ENCODE measurements around the gene CRAMP1. TPM values are rescaled to one million over a fixed set of nuclear protein-coding genes. Genes with fewer than 3 reads are reported as not detected.

The CRAMP1 gene
- total RNA-seq, 2 donors from 2014 or later: 12.1 to 12.4 TPM

DNA sequence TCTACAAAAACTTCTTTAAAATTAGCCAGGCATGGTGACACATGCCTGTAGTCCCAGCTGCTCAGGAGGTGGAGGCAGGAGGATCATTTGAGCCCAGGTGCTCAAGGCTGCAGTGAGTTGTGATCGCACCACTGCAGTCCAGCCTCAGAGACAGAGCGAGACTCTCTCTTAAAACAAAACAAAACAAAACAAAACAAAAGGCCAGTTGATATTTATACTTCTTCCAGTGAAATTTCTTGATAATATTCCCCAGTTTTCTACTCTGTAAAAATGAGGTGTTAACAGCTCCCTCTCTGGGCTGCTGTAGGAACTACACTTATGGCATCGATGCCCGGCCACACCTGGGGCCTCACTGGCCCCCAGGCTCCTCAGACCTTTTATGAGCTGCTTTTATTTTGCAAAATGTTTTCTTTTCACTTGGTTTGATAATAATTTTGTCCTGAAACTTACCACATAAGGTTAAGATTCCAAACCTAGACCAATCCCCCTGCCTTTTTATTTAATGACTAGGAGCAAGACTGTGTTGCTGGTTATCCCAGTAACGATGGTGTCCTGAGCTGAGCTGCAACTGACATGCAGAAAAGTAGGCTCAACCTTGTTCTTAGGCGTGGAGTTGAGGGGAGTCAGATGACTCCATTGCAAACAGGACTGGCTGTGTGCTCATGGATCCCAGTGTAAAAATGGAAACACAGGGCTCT is 111.4 kb downstream of the CRAMP1 start:
- no peak for DNase-seq (ENCODE audit: low spot score)
- intact Hi-C loops (cut with DNase I): no loop called here

DNA sequence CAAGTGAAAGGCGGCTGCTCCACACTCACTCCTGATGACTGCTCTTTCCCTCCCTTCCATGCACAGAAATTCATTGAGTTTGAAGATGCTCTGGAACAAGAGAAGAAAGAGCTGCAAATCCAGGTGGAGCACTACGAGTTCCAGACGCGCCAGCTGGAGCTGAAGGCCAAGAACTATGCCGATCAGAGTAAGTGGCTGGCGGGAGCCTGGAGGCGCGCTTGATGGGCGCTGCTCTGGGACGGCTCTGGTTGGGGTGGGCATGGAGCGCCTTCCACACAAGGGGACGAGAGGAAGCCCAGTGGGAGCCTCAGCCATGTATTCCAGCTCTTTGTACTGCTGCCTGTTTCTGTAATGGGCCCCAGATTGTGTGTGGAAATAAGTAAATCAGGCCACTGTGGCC is 112.3 kb downstream of the CRAMP1 start:
- intact Hi-C loops (cut with DNase I): no loop called here
- DNase-seq (ENCODE audit: low spot score): no peak

DNA sequence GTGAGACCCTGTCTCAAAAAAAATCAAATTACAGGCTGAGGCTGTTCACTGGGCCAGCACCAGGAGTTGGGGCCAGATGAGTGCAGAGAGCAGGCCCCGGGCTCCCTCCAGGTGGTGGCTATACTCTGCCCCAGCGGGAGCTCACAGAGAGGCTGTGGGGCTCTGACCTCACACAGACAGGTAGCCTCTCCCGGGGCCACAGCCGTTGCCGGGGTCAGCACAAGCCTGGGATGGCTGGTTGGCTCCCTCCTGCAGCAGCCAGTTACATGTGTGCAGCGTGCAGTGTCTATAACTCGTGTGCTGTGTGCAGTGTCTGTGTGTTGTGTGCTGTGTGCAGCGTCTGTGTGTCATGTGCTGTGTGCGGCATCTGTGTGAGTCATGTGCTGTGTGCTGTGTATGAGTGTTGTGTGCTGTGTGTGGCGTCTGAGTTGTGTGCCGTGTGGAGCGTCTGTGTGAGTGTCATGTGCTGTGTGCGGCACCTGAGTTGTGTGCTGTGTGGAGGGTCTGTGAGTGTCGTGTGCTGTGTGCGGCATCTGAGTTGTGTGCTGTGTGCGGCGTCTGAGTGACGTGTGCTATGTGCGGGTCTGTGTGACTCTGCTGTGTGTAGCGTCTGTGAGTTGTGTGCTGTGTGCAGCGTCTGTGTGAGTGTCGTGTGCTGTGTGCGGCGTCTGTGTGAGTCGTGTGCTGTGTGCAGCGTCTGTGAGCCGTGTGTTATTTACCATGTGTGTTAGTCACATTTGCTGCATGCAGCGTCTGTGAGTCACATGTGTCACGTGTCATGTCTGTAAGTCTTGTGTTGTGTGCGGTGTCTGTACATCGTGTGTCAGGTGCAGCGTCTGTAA is 114.7 kb downstream of the CRAMP1 start:
- DNase-seq (ENCODE audit: low spot score): no peak
- intact Hi-C loops (cut with DNase I): no loop called here

Other genes with a start within 250 kb of the CRAMP1 start
- 10 to 100 TPM in 1 of 2 donors, 1 to 10 TPM in 1; 9.9 to 11.3 TPM for gene UNKL, start 197.7 kb upstream of the CRAMP1 start, total RNA-seq
- 1 to 10 TPM; 8.9 to 9.9 TPM for gene UQCC4, start 191.6 kb upstream of the CRAMP1 start, total RNA-seq
- not detected for gene PERCC1, start 181.3 kb upstream of the CRAMP1 start, total RNA-seq
- under 1 TPM; 0.42 to 0.76 TPM for gene CCDC154, start 167.8 kb upstream of the CRAMP1 start, total RNA-seq
- 10 to 100 TPM; 35.8 to 52.6 TPM for gene CLCN7, start 137.3 kb upstream of the CRAMP1 start, total RNA-seq
- under 1 TPM in 1 of 2 donors, not detected in 1; 0.14 TPM for gene PTX4, start 123.4 kb upstream of the CRAMP1 start, total RNA-seq
- 10 to 100 TPM; 20.8 to 21.4 TPM for gene TELO2, start 119.0 kb upstream of the CRAMP1 start, total RNA-seq
- 10 to 100 TPM; 23.7 to 36.5 TPM for gene TMEM204, start 78.7 kb upstream of the CRAMP1 start, total RNA-seq
- gene IFT140, start 288 bp upstream of the CRAMP1 start, total RNA-seq: 10 to 100 TPM; 13.1 to 14.9 TPM
- gene JPT2, start 65.9 kb downstream of the CRAMP1 start, total RNA-seq: 10 to 100 TPM; 23.3 to 31.1 TPM
- 10 to 100 TPM; 37.1 to 42.3 TPM for gene MAPK8IP3, start 93.8 kb downstream of the CRAMP1 start, total RNA-seq
- 10 to 100 TPM; 31.6 to 47.0 TPM for gene NME3, start 159.2 kb downstream of the CRAMP1 start, total RNA-seq
- 10 to 100 TPM; 10.2 to 12.0 TPM for gene EME2, start 160.4 kb downstream of the CRAMP1 start, total RNA-seq
- gene MRPS34, start 160.8 kb downstream of the CRAMP1 start, total RNA-seq: 10 to 100 TPM; 37.3 to 45.8 TPM
- gene SPSB3, start 170.2 kb downstream of the CRAMP1 start, total RNA-seq: 10 to 100 TPM; 21.7 to 26.7 TPM
- 10 to 100 TPM; 30.4 to 30.9 TPM for gene NUBP2, start 170.6 kb downstream of the CRAMP1 start, total RNA-seq
- under 1 TPM in 1 of 2 donors, not detected in 1; 0.10 TPM for gene IGFALS, start 181.3 kb downstream of the CRAMP1 start, total RNA-seq
- gene HAGH, start 214.5 kb downstream of the CRAMP1 start, total RNA-seq: 10 to 100 TPM; 36.1 to 48.2 TPM
- gene FAHD1, start 214.8 kb downstream of the CRAMP1 start, total RNA-seq: 10 to 100 TPM; 14.0 to 17.3 TPM